ENCODE measurements around the gene BSPH1.

DNA sequence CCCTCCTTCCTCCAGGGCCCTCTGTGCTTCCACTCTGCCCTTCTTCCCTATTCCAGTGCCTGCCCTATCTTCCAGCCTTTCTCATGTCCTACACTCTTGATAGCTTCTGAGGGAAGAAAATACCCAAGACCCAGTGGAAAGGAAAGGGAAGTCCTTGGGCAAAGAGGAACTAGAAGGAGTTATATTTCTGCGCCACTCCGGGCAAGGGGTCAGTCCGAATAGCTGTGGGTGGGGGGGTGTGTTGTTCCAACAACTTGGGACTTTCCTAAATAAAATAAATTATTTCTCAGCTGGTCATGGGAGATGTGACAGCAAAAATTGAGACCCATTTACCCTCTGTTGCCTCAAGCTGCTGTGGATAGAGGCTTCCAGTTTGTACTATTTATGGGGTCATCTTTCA, 28.7 kb upstream of the BSPH1 start:
- TF ChIP-seq EZH2 (IDR thresholded peaks at IDR 0.05; ENCODE audit: borderline replicate concordance, insufficient read depth, low read length, poor library complexity, severe bottlenecking): no peak
- no peak for TF ChIP-seq EP300 (conservative IDR thresholded peaks at IDR 0.05; ENCODE audit: poor library complexity, severe bottlenecking)
- TF ChIP-seq, protein P1, sequence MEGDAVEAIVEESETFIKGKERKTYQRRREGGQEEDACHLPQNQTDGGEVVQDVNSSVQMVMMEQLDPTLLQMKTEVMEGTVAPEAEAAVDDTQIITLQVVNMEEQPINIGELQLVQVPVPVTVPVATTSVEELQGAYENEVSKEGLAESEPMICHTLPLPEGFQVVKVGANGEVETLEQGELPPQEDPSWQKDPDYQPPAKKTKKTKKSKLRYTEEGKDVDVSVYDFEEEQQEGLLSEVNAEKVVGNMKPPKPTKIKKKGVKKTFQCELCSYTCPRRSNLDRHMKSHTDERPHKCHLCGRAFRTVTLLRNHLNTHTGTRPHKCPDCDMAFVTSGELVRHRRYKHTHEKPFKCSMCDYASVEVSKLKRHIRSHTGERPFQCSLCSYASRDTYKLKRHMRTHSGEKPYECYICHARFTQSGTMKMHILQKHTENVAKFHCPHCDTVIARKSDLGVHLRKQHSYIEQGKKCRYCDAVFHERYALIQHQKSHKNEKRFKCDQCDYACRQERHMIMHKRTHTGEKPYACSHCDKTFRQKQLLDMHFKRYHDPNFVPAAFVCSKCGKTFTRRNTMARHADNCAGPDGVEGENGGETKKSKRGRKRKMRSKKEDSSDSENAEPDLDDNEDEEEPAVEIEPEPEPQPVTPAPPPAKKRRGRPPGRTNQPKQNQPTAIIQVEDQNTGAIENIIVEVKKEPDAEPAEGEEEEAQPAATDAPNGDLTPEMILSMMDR (IDR thresholded peaks at IDR 0.05; ENCODE audit: poor library complexity, severe bottlenecking): no peak
- TF ChIP-seq POLR2AphosphoS5 (IDR thresholded peaks at IDR 0.05): no peak
- TF ChIP-seq, protein P2, sequence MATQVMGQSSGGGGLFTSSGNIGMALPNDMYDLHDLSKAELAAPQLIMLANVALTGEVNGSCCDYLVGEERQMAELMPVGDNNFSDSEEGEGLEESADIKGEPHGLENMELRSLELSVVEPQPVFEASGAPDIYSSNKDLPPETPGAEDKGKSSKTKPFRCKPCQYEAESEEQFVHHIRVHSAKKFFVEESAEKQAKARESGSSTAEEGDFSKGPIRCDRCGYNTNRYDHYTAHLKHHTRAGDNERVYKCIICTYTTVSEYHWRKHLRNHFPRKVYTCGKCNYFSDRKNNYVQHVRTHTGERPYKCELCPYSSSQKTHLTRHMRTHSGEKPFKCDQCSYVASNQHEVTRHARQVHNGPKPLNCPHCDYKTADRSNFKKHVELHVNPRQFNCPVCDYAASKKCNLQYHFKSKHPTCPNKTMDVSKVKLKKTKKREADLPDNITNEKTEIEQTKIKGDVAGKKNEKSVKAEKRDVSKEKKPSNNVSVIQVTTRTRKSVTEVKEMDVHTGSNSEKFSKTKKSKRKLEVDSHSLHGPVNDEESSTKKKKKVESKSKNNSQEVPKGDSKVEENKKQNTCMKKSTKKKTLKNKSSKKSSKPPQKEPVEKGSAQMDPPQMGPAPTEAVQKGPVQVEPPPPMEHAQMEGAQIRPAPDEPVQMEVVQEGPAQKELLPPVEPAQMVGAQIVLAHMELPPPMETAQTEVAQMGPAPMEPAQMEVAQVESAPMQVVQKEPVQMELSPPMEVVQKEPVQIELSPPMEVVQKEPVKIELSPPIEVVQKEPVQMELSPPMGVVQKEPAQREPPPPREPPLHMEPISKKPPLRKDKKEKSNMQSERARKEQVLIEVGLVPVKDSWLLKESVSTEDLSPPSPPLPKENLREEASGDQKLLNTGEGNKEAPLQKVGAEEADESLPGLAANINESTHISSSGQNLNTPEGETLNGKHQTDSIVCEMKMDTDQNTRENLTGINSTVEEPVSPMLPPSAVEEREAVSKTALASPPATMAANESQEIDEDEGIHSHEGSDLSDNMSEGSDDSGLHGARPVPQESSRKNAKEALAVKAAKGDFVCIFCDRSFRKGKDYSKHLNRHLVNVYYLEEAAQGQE (IDR thresholded peaks at IDR 0.05; ENCODE audit: borderline replicate concordance): no peak
- TF ChIP-seq RAD21 (conservative IDR thresholded peaks at IDR 0.05): no peak

All from neural cell (in vitro differentiated cells).